ENCODE data around the gene PLXNA4.

- TF ChIP-seq CTCF (IDR thresholded peaks at IDR 0.05; ENCODE audit: low read depth, low read length, missing input control) (no peak), SP1 (IDR thresholded peaks at IDR 0.05) (no peak), HNF4A (conservative IDR thresholded peaks at IDR 0.05) (no peak)
These were observed 305.8 kb downstream of the PLXNA4 start for GRCh38 chr7:132270517-132270916.
